Measurements from ENCODE around the gene GRIA4.

Gene GRIA4

DNA sequence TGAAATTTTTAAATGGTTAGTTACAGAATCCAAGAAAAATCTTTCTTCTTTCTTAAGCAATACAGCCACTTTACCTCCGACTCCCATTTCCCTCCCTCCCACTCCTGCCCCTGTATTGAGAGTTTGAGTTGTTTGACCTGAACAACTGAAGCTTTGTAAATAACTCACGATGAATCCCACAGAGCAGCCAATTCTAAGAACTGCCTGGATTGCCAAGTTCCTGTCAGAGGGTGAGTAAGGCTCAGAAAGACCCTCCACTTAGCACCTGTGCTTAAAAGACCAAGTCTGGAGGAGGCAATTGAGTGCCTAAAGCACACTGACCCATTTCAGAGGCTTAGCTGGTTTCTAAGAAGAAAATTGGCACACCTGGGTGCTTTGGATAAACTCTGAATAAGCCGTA, 253.7 kb downstream of the GRIA4 start:
- Histone ChIP-seq H3K4me2 (ENCODE audit: low read depth, low read length, poor library complexity, severe bottlenecking) (no peak overlapping the region), H3K9ac (ENCODE audit: low read length) (no peak overlapping the region), H3K9me2 (replicated peaks; ENCODE audit: insufficient read depth, low read length) (no peaks in the 10 kb centered on the region), H2AFZ (ENCODE audit: low read depth, low read length, severe bottlenecking) (no peak overlapping the region), H3F3A (ENCODE audit: insufficient read depth) (no peaks in the 10 kb centered on the region), H4K20me1 (ENCODE audit: low read depth, low read length) (no peaks in the 10 kb centered on the region), H3K27me3 (ENCODE audit: low read length) (no peaks in the 10 kb centered on the region), H3K27ac (ENCODE audit: low read depth, low read length) (no peak overlapping the region), H3K36me3 (ENCODE audit: low read length) (no peaks in the 10 kb centered on the region), H3K79me2 (ENCODE audit: insufficient read depth, low read length) (no peaks in the 10 kb centered on the region), H3K9me3 (ENCODE audit: insufficient read depth, low read length) (no peaks in the 10 kb centered on the region), H3K4me3 (ENCODE audit: insufficient read depth, low read length, poor library complexity, severe bottlenecking) (no peak overlapping the region)
- TF ChIP-seq EZH2phosphoT487 (conservative IDR thresholded peaks at IDR 0.05; ENCODE audit: low read length), result no peak
- TF ChIP-seq CTCF (IDR thresholded peaks at IDR 0.05; ENCODE audit: insufficient read depth, low read length, poor library complexity, severe bottlenecking), result no peak

DNA sequence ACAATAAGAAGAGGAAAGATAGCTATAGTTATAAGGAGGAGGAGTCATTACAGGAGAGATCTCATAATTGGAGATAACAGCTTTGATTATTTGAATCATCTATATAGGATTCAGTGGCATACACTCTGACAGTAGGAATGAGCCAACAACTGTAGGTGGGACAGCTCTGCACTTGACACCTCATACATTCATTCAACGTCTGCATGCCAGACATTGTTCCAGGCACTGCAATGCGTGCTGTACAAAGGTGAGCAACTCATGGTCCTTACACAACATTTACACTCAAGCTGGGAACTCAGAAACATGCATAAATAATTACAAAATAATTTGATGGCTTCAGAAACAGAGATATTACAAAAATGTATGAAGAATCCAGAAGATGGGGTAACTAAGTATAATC, 257.9 kb downstream of the GRIA4 start:
- no peak for TF ChIP-seq CTCF (IDR thresholded peaks at IDR 0.05; ENCODE audit: insufficient read depth, low read length, poor library complexity, severe bottlenecking)
- no peak for TF ChIP-seq EZH2phosphoT487 (conservative IDR thresholded peaks at IDR 0.05; ENCODE audit: low read length)
- Histone ChIP-seq H3K36me3 (ENCODE audit: low read length) (no peaks in the 10 kb centered on the region), H3K9me3 (ENCODE audit: insufficient read depth, low read length) (no peaks in the 10 kb centered on the region), H3K9ac (ENCODE audit: low read length) (no peak overlapping the region), H3K79me2 (ENCODE audit: insufficient read depth, low read length) (no peaks in the 10 kb centered on the region), H3K4me2 (ENCODE audit: low read depth, low read length, poor library complexity, severe bottlenecking) (no peak overlapping the region), H3K27ac (ENCODE audit: low read depth, low read length) (no peak overlapping the region), H4K20me1 (ENCODE audit: low read depth, low read length) (no peaks in the 10 kb centered on the region), H3K27me3 (ENCODE audit: low read length) (no peaks in the 10 kb centered on the region), H2AFZ (ENCODE audit: low read depth, low read length, severe bottlenecking) (no peak overlapping the region), H3K9me2 (replicated peaks; ENCODE audit: insufficient read depth, low read length) (no peaks in the 10 kb centered on the region), H3F3A (ENCODE audit: insufficient read depth) (no peaks in the 10 kb centered on the region), H3K4me3 (ENCODE audit: insufficient read depth, low read length, poor library complexity, severe bottlenecking) (no peak overlapping the region)

DNA sequence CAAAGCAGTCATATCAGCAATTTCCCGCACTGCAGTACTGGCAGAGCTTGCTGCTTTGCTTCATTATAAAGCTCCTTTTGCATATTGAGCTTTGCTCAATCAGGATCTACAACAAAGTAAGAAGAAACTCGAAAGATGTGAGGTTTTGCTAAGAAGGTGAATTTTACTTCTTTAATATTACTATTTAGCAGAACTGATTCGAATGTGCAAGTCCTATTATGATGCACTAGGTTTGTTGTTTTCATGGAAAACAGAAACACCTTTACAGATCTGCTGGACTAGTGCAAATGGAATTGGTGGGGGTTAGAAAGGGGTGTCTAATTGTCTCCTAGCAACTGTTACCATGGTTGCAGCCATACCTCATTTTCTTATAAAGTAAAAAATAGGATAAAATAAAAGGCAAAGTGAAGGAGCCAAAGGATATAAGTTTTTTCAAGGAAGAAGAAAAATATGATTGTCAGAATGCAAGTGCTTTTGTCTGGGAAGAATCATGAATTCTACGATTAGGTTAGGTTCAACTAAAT, 259.0 kb downstream of the GRIA4 start:
- no peak overlapping the region for H2AFZ ChIP-seq (ENCODE audit: low read depth, low read length, severe bottlenecking)
- H3K36me3 ChIP-seq (ENCODE audit: low read length), result no peaks in the 10 kb centered on the region
- no peaks in the 10 kb centered on the region for H3K9me2 ChIP-seq (replicated peaks; ENCODE audit: insufficient read depth, low read length)
- no peak overlapping the region for H3K9ac ChIP-seq (ENCODE audit: low read length)
- no peaks in the 10 kb centered on the region for H4K20me1 ChIP-seq (ENCODE audit: low read depth, low read length)
- no peaks in the 10 kb centered on the region for H3F3A ChIP-seq (ENCODE audit: insufficient read depth)
- H3K4me2 ChIP-seq (ENCODE audit: low read depth, low read length, poor library complexity, severe bottlenecking), result no peak overlapping the region
- no peaks in the 10 kb centered on the region for H3K79me2 ChIP-seq (ENCODE audit: insufficient read depth, low read length)
- H3K9me3 ChIP-seq (ENCODE audit: insufficient read depth, low read length), result no peaks in the 10 kb centered on the region
- TF ChIP-seq EZH2phosphoT487 (conservative IDR thresholded peaks at IDR 0.05; ENCODE audit: low read length) (no peak), CTCF (IDR thresholded peaks at IDR 0.05; ENCODE audit: insufficient read depth, low read length, poor library complexity, severe bottlenecking) (no peak)
- no peak overlapping the region for H3K4me3 ChIP-seq (ENCODE audit: insufficient read depth, low read length, poor library complexity, severe bottlenecking)
- no peak overlapping the region for H3K27ac ChIP-seq (ENCODE audit: low read depth, low read length)
- H3K27me3 ChIP-seq (ENCODE audit: low read length), result no peaks in the 10 kb centered on the region
